ENCODE results near the gene KRT76.
"Not testable (repeated sequence)": the region's sequence is repeated elsewhere in the genome, so short reads cannot be mapped to it uniquely, and the experiment has no call there.

KRT76 gene

DNA sequence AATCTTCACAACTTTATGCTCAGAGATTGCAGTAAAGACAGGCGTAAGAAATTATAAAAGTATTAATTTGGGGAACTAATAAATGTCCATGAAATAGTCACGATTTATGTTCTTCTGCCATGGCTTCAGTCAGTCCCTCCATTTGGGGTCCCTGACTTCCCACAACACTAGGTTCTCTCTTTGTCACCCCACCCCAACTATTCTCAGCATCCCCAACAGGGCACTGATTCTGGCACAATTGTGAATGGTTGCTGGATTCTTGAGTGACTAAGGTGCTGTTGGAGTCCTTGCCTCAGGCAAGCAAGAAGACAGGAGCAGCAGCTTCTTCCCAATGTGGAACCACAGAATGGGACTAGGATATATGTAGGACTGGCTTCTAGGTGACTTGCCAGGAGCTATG, 15.3 kb downstream of the KRT76 start:
- no peak overlapping the region for H3K27ac ChIP-seq
- TF ChIP-seq, protein P1, sequence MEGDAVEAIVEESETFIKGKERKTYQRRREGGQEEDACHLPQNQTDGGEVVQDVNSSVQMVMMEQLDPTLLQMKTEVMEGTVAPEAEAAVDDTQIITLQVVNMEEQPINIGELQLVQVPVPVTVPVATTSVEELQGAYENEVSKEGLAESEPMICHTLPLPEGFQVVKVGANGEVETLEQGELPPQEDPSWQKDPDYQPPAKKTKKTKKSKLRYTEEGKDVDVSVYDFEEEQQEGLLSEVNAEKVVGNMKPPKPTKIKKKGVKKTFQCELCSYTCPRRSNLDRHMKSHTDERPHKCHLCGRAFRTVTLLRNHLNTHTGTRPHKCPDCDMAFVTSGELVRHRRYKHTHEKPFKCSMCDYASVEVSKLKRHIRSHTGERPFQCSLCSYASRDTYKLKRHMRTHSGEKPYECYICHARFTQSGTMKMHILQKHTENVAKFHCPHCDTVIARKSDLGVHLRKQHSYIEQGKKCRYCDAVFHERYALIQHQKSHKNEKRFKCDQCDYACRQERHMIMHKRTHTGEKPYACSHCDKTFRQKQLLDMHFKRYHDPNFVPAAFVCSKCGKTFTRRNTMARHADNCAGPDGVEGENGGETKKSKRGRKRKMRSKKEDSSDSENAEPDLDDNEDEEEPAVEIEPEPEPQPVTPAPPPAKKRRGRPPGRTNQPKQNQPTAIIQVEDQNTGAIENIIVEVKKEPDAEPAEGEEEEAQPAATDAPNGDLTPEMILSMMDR (IDR thresholded peaks at IDR 0.05), result no peak
- no peak for TF ChIP-seq ZFX (IDR thresholded peaks at IDR 0.05; ENCODE audit: borderline replicate concordance)

DNA sequence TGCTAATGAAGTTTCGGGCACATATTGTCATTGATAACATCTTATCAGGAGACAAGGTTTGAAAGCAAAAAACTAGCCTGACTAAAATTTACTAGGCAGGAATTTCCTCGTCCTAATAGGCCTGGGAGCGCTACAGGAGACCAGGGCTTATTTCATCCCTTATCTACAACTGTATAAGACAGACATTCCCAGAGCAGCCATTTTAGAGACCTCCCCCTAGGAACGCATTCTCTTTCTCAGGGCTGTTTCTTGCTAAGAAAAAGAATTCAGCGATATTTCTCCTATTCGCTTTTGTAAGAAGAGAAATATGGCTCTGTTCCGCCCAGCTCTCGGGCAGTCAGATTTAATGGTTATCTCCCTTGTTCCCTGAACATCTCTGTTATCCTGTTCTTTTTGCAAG, 15.9 kb downstream of the KRT76 start:
- H3K27ac ChIP-seq, result not testable (repeated sequence)

DNA sequence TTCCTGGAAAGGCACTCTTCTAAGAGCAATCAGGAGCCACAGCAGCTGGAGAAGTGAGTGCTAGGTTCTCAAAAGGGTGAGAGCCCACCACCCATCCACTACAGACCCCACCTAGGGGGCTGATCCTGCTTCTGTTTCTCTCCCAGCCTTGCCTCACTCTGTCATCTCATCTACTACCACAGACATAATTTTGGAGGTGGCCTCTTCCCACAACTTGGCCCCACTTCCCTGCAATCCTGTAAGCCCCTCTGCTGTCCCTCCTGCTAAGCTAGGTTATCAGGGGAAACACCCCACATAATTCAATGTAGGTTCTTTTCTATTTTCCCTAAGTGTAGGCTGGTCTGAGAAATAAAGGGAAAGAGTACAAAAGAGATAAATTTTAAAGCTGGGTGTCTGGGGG, 16.5 kb downstream of the KRT76 start:
- no peak overlapping the region for H3K27ac ChIP-seq
- no peak for TF ChIP-seq ZFX (IDR thresholded peaks at IDR 0.05; ENCODE audit: borderline replicate concordance)
- TF ChIP-seq, protein P1 (IDR thresholded peaks at IDR 0.05), result no peak

DNA sequence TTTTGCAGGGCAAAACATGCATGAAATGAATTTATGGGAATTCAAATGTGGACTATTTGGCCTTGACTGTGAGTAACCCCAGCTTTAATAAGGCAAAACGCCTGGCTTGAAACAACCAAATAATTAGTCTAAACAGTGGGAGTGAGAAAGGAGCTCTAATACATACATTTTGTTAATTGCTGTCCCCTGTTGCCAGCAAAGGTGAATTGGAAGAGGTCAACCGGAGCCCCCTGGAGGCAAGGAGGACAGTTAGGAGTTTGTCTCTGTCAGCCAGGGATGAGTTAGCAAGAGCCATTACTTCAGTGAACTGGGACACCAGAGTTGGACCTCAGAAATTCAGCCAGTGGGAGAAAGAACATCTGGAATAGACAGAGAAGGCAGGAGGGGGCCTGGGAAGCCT, 17.4 kb downstream of the KRT76 start:
- H3K27ac ChIP-seq, result no peak overlapping the region
- TF ChIP-seq, protein P1 (IDR thresholded peaks at IDR 0.05), result no peak

DNA sequence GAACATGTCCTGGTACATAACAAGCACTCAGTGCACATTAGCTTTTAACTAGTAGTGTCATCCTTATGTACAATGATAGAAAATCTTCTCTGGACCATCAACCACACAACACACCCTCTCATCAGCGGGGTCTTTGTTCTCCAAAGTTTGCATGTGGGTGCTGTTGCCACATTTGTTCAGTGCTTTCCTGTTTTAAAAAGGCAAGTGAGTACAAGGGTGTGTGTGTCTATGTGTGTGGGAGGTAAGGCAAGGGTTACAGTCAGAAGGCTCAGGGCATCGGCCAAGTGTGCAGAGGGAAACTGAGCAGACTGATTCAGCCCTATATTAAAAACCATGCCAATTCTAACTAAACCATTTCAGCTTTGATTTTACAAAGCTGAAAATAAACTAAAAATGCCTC, 17.9 kb downstream of the KRT76 start:
- no peak overlapping the region for H3K27ac ChIP-seq
- no peak for TF ChIP-seq ZFX (IDR thresholded peaks at IDR 0.05; ENCODE audit: borderline replicate concordance)
- TF ChIP-seq, protein P1 (IDR thresholded peaks at IDR 0.05), result no peak

DNA sequence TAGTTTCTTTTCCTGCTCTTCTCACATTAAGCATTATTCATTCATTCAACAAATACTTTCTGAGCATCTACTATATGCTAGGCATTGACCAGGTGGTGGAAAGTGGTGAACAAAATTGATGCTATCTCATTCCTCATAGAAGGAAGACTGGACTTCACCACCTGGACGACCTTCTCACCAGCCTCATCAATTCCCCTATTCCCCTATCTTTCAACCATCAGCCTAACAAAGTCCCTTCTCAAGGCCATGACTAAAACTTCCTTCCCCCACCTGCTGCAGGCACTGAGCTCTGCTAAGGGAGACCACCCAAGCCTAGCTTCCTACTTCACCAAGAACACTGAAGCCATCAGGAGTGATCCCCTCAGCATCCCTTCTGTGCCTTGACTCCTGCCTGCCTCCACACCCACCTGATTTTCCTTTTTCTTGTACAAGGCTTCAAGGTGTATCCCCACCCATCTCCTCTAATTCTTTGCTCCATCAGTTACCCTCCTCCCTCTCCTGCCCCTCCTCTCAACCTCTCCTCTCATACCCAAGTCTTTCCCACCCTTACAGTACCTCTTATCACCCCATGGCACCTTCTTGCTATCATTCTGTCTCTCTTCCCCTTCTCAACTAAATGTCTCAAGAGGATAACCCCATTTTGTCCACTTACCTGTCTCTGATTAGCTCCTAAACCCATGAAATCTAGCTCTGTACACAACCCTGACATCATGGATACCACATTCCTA, 19.5 kb downstream of the KRT76 start:
- no peak overlapping the region for H3K27ac ChIP-seq
- TF ChIP-seq, protein P1 (IDR thresholded peaks at IDR 0.05), result no peak
- no peak for TF ChIP-seq ZFX (IDR thresholded peaks at IDR 0.05; ENCODE audit: borderline replicate concordance)

DNA sequence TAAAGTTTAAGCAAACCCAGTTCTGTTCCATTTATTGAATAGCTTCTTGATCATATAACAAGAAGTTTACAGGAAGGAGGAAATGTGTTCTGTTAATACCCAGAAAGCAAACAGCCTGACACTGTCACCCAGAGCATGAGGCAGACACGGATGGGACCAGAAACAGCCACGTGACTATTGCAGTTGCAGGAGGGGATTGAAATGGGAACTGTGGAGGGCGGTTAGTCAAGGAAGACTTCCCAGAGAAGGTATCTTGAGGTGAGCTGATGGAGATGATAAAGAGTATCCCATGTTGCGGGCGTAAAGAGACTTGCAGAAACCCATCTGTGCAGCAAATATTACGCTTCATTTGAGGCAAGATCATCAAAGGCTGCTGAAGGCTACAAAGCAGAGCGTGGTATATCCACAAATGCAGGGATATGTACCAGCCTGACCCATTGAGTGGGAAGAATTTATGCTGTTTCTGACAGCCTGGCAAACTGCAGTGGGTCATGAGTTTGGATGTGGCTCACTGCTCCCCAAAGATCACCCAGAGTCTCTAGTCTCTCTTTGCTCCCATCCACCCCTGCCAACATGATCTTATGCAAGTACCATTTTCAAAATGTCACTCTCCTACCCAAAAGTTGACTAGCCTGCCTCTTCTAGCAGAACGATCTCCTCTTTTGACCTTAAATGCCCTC, 20.7 kb downstream of the KRT76 start:
- H3K27ac ChIP-seq, result no peak overlapping the region
- no peak for TF ChIP-seq ZFX (IDR thresholded peaks at IDR 0.05; ENCODE audit: borderline replicate concordance)
- TF ChIP-seq, protein P1 (IDR thresholded peaks at IDR 0.05), result no peak
